Measurements from ENCODE around the gene BTG4.

GRCh38 chr11:111469200-111469599, 43.0 kb downstream of the BTG4 start:
- TF ChIP-seq CTCF (IDR thresholded peaks at IDR 0.05): no peak
- no peak for TF ChIP-seq EP300 (IDR thresholded peaks at IDR 0.05)

Data from sigmoid colon (tissue), 4 donors.